ENCODE results near the gene RTP4. TPM values are rescaled to one million over a fixed set of nuclear protein-coding genes. Genes with fewer than 3 reads are reported as not detected.

The RTP4 gene
- polyA plus RNA-seq, 2 of the 4 experiments (the other 2 are of a cell fraction): not detected

DNA sequence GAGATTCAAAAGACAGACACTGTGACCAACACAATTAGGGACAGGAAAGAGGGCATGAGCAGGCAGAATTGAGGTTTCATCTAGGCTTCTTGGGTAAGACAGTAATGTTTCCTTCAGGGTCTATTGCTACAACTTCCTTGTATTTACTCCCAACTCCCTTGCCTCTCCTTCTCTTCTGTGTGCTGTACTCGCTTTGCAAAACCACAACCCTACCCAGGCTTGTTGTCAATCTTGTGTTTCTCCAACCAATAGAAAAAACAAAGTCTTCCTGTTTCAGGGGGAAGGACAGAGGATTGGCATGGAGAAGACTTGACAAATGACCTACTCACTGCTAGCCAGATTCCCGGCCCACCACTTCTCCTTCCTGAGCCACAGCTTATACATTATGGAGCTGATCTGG is 40.3 kb upstream of the RTP4 start:
- FAIRE-seq: no peak
- H3K4me1 ChIP-seq: no peaks in the 10 kb centered on the region
- H3K9me3 ChIP-seq: no peaks in the 10 kb centered on the region
- TF ChIP-seq SREBF2 (IDR thresholded peaks at IDR 0.05) (no peak), CEBPB (IDR thresholded peaks at IDR 0.05) (no peak), RFX5 (IDR thresholded peaks at IDR 0.05) (no peak), NPAS2 (CRISPR knock-in tag; IDR thresholded peaks at IDR 0.05; ENCODE audit: borderline replicate concordance) (no peak), SMC3 (IDR thresholded peaks at IDR 0.05) (no peak), FOSB (CRISPR knock-in tag; IDR thresholded peaks at IDR 0.05) (no peak), KDM1A (IDR thresholded peaks at IDR 0.05; ENCODE audit: low read depth) (no peak), MAZ (IDR thresholded peaks at IDR 0.05; ENCODE audit: borderline replicate concordance, low read depth, low read length) (no peak)
- TF ChIP-seq, protein P1, sequence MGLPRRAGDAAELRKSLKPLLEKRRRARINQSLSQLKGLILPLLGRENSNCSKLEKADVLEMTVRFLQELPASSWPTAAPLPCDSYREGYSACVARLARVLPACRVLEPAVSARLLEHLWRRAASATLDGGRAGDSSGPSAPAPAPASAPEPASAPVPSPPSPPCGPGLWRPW (IDR thresholded peaks at IDR 0.05): no peak
- TF ChIP-seq, protein P2, sequence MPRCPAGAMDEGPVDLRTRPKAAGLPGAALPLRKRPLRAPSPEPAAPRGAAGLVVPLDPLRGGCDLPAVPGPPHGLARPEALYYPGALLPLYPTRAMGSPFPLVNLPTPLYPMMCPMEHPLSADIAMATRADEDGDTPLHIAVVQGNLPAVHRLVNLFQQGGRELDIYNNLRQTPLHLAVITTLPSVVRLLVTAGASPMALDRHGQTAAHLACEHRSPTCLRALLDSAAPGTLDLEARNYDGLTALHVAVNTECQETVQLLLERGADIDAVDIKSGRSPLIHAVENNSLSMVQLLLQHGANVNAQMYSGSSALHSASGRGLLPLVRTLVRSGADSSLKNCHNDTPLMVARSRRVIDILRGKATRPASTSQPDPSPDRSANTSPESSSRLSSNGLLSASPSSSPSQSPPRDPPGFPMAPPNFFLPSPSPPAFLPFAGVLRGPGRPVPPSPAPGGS (IDR thresholded peaks at IDR 0.05): no peak
- TF ChIP-seq, protein P3, sequence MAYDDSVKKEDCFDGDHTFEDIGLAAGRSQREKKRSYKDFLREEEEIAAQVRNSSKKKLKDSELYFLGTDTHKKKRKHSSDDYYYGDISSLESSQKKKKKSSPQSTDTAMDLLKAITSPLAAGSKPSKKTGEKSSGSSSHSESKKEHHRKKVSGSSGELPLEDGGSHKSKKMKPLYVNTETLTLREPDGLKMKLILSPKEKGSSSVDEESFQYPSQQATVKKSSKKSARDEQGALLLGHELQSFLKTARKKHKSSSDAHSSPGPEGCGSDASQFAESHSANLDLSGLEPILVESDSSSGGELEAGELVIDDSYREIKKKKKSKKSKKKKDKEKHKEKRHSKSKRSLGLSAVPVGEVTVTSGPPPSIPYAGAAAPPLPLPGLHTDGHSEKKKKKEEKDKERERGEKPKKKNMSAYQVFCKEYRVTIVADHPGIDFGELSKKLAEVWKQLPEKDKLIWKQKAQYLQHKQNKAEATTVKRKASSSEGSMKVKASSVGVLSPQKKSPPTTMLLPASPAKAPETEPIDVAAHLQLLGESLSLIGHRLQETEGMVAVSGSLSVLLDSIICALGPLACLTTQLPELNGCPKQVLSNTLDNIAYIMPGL (CRISPR knock-in tag; IDR thresholded peaks at IDR 0.05; ENCODE audit: borderline replicate concordance): no peak
- H3K4me3 ChIP-seq: no peak overlapping the region
- no peak overlapping the region for H3K27ac ChIP-seq
- ChIA-PET POLR2A (no interaction called here), CTCF (interaction anchor here (5.4 to 18.4 kb wide), 2 partner anchors 9 to 350 kb away, joined by 37 to 564 read pairs; partner anchors contain the start of gene SST)
- ATAC-seq: no peak
- no peak for DNase-seq (ENCODE audit: low read depth in 1 of 2, low spot score in 1 of 2)
- H3K4me2 ChIP-seq: no peak overlapping the region
- 31% methylated on average over 2 of the region's 2 CpGs for WGBS (ENCODE audit: missing lambda C conversion rate)

DNA sequence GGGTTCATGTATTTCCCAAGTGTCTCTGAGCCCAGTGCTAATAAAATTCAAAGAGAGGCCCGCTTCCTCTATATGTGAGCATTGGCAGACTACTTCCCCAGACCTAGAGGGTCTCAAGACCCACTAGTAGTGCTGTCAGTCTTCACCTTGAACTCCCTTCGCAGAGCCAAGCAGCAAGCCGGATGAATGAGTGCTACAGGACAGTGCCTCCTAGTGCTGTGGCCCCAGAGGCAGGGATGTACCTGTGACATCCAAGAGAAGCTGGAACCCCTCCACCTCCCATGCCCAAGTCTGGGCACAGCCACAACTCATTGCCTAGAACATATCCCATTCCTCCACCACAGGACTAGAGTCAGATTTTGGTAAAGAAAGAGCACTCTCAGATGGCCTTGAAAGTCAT is 39.5 kb upstream of the RTP4 start:
- no peak for ATAC-seq
- ChIA-PET CTCF (interaction anchor here (5.4 to 18.4 kb wide), 2 partner anchors 9 to 349 kb away, joined by 37 to 564 read pairs; partner anchors contain the start of gene SST), POLR2A (no interaction called here)
- FAIRE-seq: no peak
- DNase-seq (ENCODE audit: low read depth in 1 of 2, low spot score in 1 of 2): no peak
- no peak overlapping the region for H3K4me3 ChIP-seq
- WGBS (ENCODE audit: missing lambda C conversion rate): 38% methylated on average over 1 of the region's 3 CpGs
- H3K9me3 ChIP-seq: no peaks in the 10 kb centered on the region
- no peak for TF ChIP-seq HOXB13 (CRISPR knock-in tag; IDR thresholded peaks at IDR 0.05; ENCODE audit: low read depth)
- TF ChIP-seq CHD2 (IDR thresholded peaks at IDR 0.05; ENCODE audit: low read length, partially characterized antibody): no peak
- no peaks in the 10 kb centered on the region for H3K4me1 ChIP-seq
- H3K27ac ChIP-seq: no peak overlapping the region
- H3K4me2 ChIP-seq: no peak overlapping the region

DNA sequence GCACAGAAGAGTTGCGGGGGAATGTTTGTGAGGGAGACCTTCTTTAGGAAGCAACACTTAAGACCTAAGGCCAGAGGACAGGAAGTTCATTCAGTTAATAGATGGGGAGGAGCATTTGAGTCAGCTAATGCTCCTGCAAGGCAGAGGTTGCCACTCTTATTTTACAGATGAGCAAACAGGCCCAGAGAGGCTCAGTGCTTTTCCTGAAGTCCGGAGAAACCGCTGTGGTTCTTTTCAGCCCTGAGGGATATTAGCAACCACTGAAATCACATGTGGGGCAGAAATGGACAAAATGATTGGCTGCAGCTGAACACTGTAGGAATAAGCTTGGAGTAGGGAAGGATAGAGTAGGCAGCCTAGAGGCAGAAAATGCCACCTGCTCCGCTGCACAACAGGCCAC is 33.3 kb upstream of the RTP4 start:
- ATAC-seq (no peak), DNase-seq (ENCODE audit: low read depth in 1 of 2, low spot score in 1 of 2) (no peak), FAIRE-seq (no peak)
- CTCF ChIA-PET: interaction anchor here (1.3 to 1.4 kb wide), 2 partner anchors 16 to 345 kb away, joined by 3 to 6 read pairs; no protein-coding TSS in a partner anchor
- 86% methylated on average over 4 of the region's 4 CpGs for WGBS (ENCODE audit: missing lambda C conversion rate)
- no peak overlapping the region for H3K27ac ChIP-seq
- POLR2A ChIA-PET: no interaction called here
- TF ChIP-seq, protein P3 (CRISPR knock-in tag; IDR thresholded peaks at IDR 0.05; ENCODE audit: borderline replicate concordance): no peak
- TF ChIP-seq, protein P4, sequence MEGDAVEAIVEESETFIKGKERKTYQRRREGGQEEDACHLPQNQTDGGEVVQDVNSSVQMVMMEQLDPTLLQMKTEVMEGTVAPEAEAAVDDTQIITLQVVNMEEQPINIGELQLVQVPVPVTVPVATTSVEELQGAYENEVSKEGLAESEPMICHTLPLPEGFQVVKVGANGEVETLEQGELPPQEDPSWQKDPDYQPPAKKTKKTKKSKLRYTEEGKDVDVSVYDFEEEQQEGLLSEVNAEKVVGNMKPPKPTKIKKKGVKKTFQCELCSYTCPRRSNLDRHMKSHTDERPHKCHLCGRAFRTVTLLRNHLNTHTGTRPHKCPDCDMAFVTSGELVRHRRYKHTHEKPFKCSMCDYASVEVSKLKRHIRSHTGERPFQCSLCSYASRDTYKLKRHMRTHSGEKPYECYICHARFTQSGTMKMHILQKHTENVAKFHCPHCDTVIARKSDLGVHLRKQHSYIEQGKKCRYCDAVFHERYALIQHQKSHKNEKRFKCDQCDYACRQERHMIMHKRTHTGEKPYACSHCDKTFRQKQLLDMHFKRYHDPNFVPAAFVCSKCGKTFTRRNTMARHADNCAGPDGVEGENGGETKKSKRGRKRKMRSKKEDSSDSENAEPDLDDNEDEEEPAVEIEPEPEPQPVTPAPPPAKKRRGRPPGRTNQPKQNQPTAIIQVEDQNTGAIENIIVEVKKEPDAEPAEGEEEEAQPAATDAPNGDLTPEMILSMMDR (IDR thresholded peaks at IDR 0.05): no peak
- TF ChIP-seq HOXB13 (CRISPR knock-in tag; IDR thresholded peaks at IDR 0.05; ENCODE audit: low read depth): no peak
- no peak for TF ChIP-seq RARB (CRISPR knock-in tag; IDR thresholded peaks at IDR 0.05)
- no peak for TF ChIP-seq MAZ (IDR thresholded peaks at IDR 0.05; ENCODE audit: borderline replicate concordance, low read depth, low read length)
- TF ChIP-seq ZNF302 (CRISPR knock-in tag; IDR thresholded peaks at IDR 0.05): no peak
- no peak overlapping the region for H3K4me2 ChIP-seq
- H3K9me3 ChIP-seq: no peaks in the 10 kb centered on the region
- H3K4me1 ChIP-seq: no peaks in the 10 kb centered on the region
- H3K4me3 ChIP-seq: no peak overlapping the region

Data from A549 (cell line).